ENCODE measurements around the gene STPG2.

GRCh38 chr4:97953171-97953941 lies 189.9 kb downstream of the STPG2 start:
- TF ChIP-seq CTCF (IDR thresholded peaks at IDR 0.05) (no peak), POLR2A (IDR thresholded peaks at IDR 0.05) (no peak)
